H9 (cell line): Measurements from ENCODE around the gene MXD3. TPM values are rescaled to one million over a fixed set of nuclear protein-coding genes. Genes with fewer than 3 reads are reported as not detected.
"Not testable (repeated sequence)": the region's sequence is repeated elsewhere in the genome, so short reads cannot be mapped to it uniquely, and the experiment has no call there.

Experiments used
- DNase-seq: peaks from one replicate; pipeline ENCODE4 v3.0.0-alpha.2; 2017
- H2AFZ ChIP-seq: one replicate; pipeline ENCODE4 v1.6.1; 2013; ENCODE audit warnings: mild to moderate bottlenecking, low read length, control low read depth, moderate library complexity
- H2AK5ac ChIP-seq: 2 replicates; pipeline ENCODE4 v1.6.1; 2013; ENCODE audit warnings: low read length, control low read depth, mixed read lengths; ENCODE audit not compliant: insufficient read length
- H2BK120ac ChIP-seq: one replicate; pipeline ENCODE4 v1.6.1; 2013; ENCODE audit warnings: low read depth, mild to moderate bottlenecking, low read length, control low read depth, inconsistent platforms; ENCODE audit not compliant: poor library complexity, severe bottlenecking
- H2BK12ac ChIP-seq: 2 replicates; pipeline ENCODE4 v1.6.1; 2013; ENCODE audit warnings: low read length, control low read depth, mixed read lengths, low read depth; ENCODE audit not compliant: insufficient read length
- H2BK15ac ChIP-seq: 2 replicates; pipeline ENCODE4 v1.6.1; 2013; ENCODE audit warnings: low read depth, low read length, control low read depth
- H2BK20ac ChIP-seq: one replicate; pipeline ENCODE4 v1.6.1; 2013; ENCODE audit warnings: low read depth, mild to moderate bottlenecking, low read length, control low read depth, inconsistent platforms; ENCODE audit not compliant: poor library complexity, severe bottlenecking
- H2BK5ac ChIP-seq: 2 replicates; pipeline ENCODE4 v1.6.1; 2013; ENCODE audit warnings: low read length, control low read depth, mixed read lengths; ENCODE audit not compliant: insufficient read length
- H3K14ac ChIP-seq: 2 replicates; pipeline ENCODE4 v1.6.1; 2013; ENCODE audit warnings: low read length, control low read depth; ENCODE audit not compliant: insufficient read depth
- H3K18ac ChIP-seq: 2 replicates; pipeline ENCODE4 v1.6.1; 2013; ENCODE audit warnings: low read depth, mild to moderate bottlenecking, mixed read lengths, low read length, control low read depth; ENCODE audit not compliant: insufficient read length
- H3K23ac ChIP-seq: 2 replicates; pipeline ENCODE4 v1.6.1; 2013; ENCODE audit warnings: low read length, control low read depth, mixed read lengths, low read depth; ENCODE audit not compliant: insufficient read length
- H3K23me2 ChIP-seq: 2 replicates; pipeline ENCODE4 v1.6.1; 2013; ENCODE audit warnings: low read depth, mild to moderate bottlenecking, mixed read lengths, low read length, control low read depth; ENCODE audit not compliant: insufficient read length, poor library complexity, severe bottlenecking
- H3K27ac ChIP-seq: 2 replicates; pipeline ENCODE4 v1.5.1; 2013; ENCODE audit warnings: low read length, control low read depth, mixed read lengths, low read depth; ENCODE audit not compliant: insufficient read length
- H3K27me3 ChIP-seq: 2 replicates; pipeline ENCODE4 v1.6.1; 2013; ENCODE audit warnings: low read length, control low read depth, inconsistent platforms; ENCODE audit not compliant: insufficient read depth
- H3K4ac ChIP-seq: 2 replicates; pipeline ENCODE4 v1.6.1; 2013; ENCODE audit warnings: low read depth, mild to moderate bottlenecking, control low read depth, inconsistent platforms, low read length, moderate library complexity
- H3K4me1 ChIP-seq: 2 replicates; pipeline ENCODE4 v1.6.1; 2013; ENCODE audit warnings: low read length, control low read depth, inconsistent platforms; ENCODE audit not compliant: insufficient read depth
- H3K4me2 ChIP-seq: 2 replicates; pipeline ENCODE4 v1.6.1; 2013; ENCODE audit warnings: low read length, control low read depth, mixed read lengths; ENCODE audit not compliant: insufficient read length, insufficient read depth
- H3K56ac ChIP-seq: 2 replicates; pipeline ENCODE4 v1.6.1; 2013; ENCODE audit warnings: low read depth, mild to moderate bottlenecking, mixed read lengths, low read length, control low read depth; ENCODE audit not compliant: insufficient read length
- H3K79me1 ChIP-seq: 2 replicates; pipeline ENCODE4 v1.6.1; 2013; ENCODE audit warnings: low read depth, mild to moderate bottlenecking, moderate library complexity, low read length, control low read depth, inconsistent platforms; ENCODE audit not compliant: insufficient read depth, poor library complexity, severe bottlenecking
- H3K79me2 ChIP-seq: 2 replicates; pipeline ENCODE4 v1.6.1; 2013; ENCODE audit warnings: low read length, control low read depth, inconsistent platforms; ENCODE audit not compliant: insufficient read depth
- H3K9ac ChIP-seq: 2 replicates; pipeline ENCODE4 v1.6.1; 2013; ENCODE audit warnings: low read length, control low read depth, mixed read lengths; ENCODE audit not compliant: insufficient read length; ENCODE audit errors: extremely low read depth
- H3K9me3 ChIP-seq: one replicate; pipeline ENCODE4 v1.6.1; 2013; ENCODE audit warnings: low read depth, low read length, inconsistent platforms; ENCODE audit not compliant: control insufficient read depth
- H3T11ph ChIP-seq: one replicate; pipeline ENCODE4 v1.6.1; 2013; ENCODE audit warnings: mild to moderate bottlenecking, low read length, control low read depth, inconsistent platforms
- H4K20me1 ChIP-seq: one replicate; pipeline ENCODE4 v1.6.1; 2013; ENCODE audit not compliant: control insufficient read depth, insufficient read length, insufficient read depth
- H4K5ac ChIP-seq: 2 replicates; pipeline ENCODE4 v1.6.1; 2013; ENCODE audit warnings: low read depth, mild to moderate bottlenecking, mixed read lengths, low read length, control low read depth; ENCODE audit not compliant: insufficient read length
- H4K8ac ChIP-seq: replicated peaks from 2 replicates; pipeline ENCODE4 v1.6.1; 2013; ENCODE audit warnings: low read length, control low read depth, mixed read lengths, low read depth; ENCODE audit not compliant: insufficient read length
- H4K91ac ChIP-seq: 2 replicates; pipeline ENCODE4 v1.6.1; 2013; ENCODE audit warnings: low read depth, mild to moderate bottlenecking, moderate library complexity, mixed read lengths, low read length, control low read depth; ENCODE audit not compliant: insufficient read length
- H3K27ac Mint-ChIP-seq, 3 experiments: 2 replicates in 2 of 3; 3 replicates in 1 of 3; pipeline ENCODE4 v1.8.0; 2020 to 2021; ENCODE audit warnings: mixed read lengths in 3 of 3, mild to moderate bottlenecking in 1 of 3, moderate library complexity in 1 of 3
- H3K27me3 Mint-ChIP-seq: 2 replicates; pipeline ENCODE4 v1.8.0; 2021; ENCODE audit warnings: low read depth, mild to moderate bottlenecking, moderate library complexity, mixed read lengths
- H3K36me3 Mint-ChIP-seq, 3 experiments: 2 replicates in 2 of 3; 3 replicates in 1 of 3; pipeline ENCODE4 v1.8.0; 2020 to 2021; ENCODE audit warnings: low read depth in 3 of 3, mixed read lengths in 3 of 3; ENCODE audit not compliant: insufficient read depth in 1 of 3
- H3K4me1 Mint-ChIP-seq, 2 experiments: 2 replicates each; pipeline ENCODE4 v1.8.0; 2020; ENCODE audit warnings: mixed read lengths in 2 of 2
- H3K4me3 Mint-ChIP-seq, 2 experiments: 2 replicates in 1 of 2; 3 replicates in 1 of 2; pipeline ENCODE4 v1.8.0; 2020 to 2021; ENCODE audit warnings: mild to moderate bottlenecking in 2 of 2, mixed read lengths in 2 of 2, moderate library complexity in 1 of 2
- H3K9me3 Mint-ChIP-seq, 2 experiments: 2 replicates in 1 of 2; 3 replicates in 1 of 2; pipeline ENCODE4 v1.8.0; 2020; ENCODE audit warnings: mild to moderate bottlenecking in 2 of 2, mixed read lengths in 2 of 2, moderate library complexity in 1 of 2
- CTCF ChIP-seq: fragments of 200-600 bp; sonication (generic); conservative IDR thresholded peaks from 3 replicates; pipeline ENCODE4 v1.8.0; 2021; ENCODE audit warnings: antibody characterized with exemption, mild to moderate bottlenecking
- WGBS: extraction: QIAGEN DNeasy Blood & Tissue Kit; methylation state at CpG from one replicate; pipeline ENCODE4 v1.1.7; 2013; ENCODE audit warnings: missing lambda C conversion rate, low lambda C conversion rate, mixed read lengths; ENCODE audit not compliant: insufficient read length; ENCODE audit errors: extremely low coverage; 5-methylcytosine and 5-hydroxymethylcytosine counted together
- total RNA-seq: library from RNA; stranded (reverse); gene quantifications from 2 replicates; pipeline ENCODE4 v1.2.1, GENCODE V29; 2021

Gene MXD3
- total RNA-seq, 1 experiment from 2014 or later, result 9.8 TPM

- no peak overlapping the region for H4K5ac ChIP-seq
- no peaks in the 10 kb centered on the region for H3K27me3 ChIP-seq
- peaks cover 10 to 37% (median 35%) of the 10 kb centered on the region in 3 experiments; a peak in 6 of 7 replicates for H3K36me3 Mint-ChIP-seq
- H3K27ac ChIP-seq, result no peak overlapping the region
- no peak overlapping the region for H2AFZ ChIP-seq
- no peak overlapping the region for H3K4me2 ChIP-seq
- H2BK15ac ChIP-seq, result no peak overlapping the region
- no peak overlapping the region for H4K91ac ChIP-seq
- no peaks in the 10 kb centered on the region for H4K20me1 ChIP-seq
- H2BK120ac ChIP-seq, result no peak overlapping the region
- no peak overlapping the region for H3K18ac ChIP-seq
- TF ChIP-seq CTCF, result no peak
- H3K4ac ChIP-seq, result no peak overlapping the region
- H3K79me2 ChIP-seq, result peaks cover 7% of the 10 kb centered on the region; the same call in 1 of the 2 replicates
- H3K27me3 Mint-ChIP-seq, result no peaks in the 10 kb centered on the region; the same call in 1 of the 2 replicates
- H3T11ph ChIP-seq, result no peak overlapping the region
- H4K8ac ChIP-seq, result no peak overlapping the region
- H3K23me2 ChIP-seq, result no peaks in the 10 kb centered on the region
- H3K9me3 ChIP-seq, result no peaks in the 10 kb centered on the region
- H2AK5ac ChIP-seq, result no peak overlapping the region
- WGBS, result no CpG with 5 or more reads among the region's 6 CpGs
- no peaks in the 10 kb centered on the region for H3K9me3 Mint-ChIP-seq
- no peak overlapping the region for H2BK12ac ChIP-seq
- peaks cover 0 to 11% of the 10 kb centered on the region in 2 experiments; a peak in 2 of 4 replicates for H3K4me1 Mint-ChIP-seq
- no peak overlapping the region for H3K9ac ChIP-seq
- no peak overlapping the region for H2BK5ac ChIP-seq
- no peak overlapping the region for H2BK20ac ChIP-seq
- no peak overlapping the region for H3K56ac ChIP-seq
- H3K4me3 Mint-ChIP-seq, result no peak overlapping the region
- no peak for DNase-seq
- peaks cover 6% of the 10 kb centered on the region; the same call in 1 of the 2 replicates for H3K4me1 ChIP-seq
- no peaks in the 10 kb centered on the region for H3K79me1 ChIP-seq
- no peak overlapping the region for H3K14ac ChIP-seq
- H3K27ac Mint-ChIP-seq, result no peak overlapping the region
- H3K23ac ChIP-seq, result no peak overlapping the region
Measured at GRCh38 chr5:177343777-177344176, 32.1 kb upstream of the MXD3 start.

GRCh38 chr5:177343000-177343399 lies 31.3 kb upstream of the MXD3 start:
- H2BK20ac ChIP-seq, H2AK5ac ChIP-seq, H2BK12ac ChIP-seq, H3T11ph ChIP-seq, H3K27ac ChIP-seq, H3K27me3 Mint-ChIP-seq, H2BK15ac ChIP-seq, H3K4ac ChIP-seq, H3K79me1 ChIP-seq, H4K20me1 ChIP-seq, H3K9ac ChIP-seq, H3K4me3 Mint-ChIP-seq, H2AFZ ChIP-seq, H3K23ac ChIP-seq, H3K14ac ChIP-seq, H3K4me2 ChIP-seq, DNase-seq, H3K9me3 Mint-ChIP-seq, H3K27me3 ChIP-seq, H2BK5ac ChIP-seq, H3K18ac ChIP-seq, H4K8ac ChIP-seq, H4K91ac ChIP-seq, H3K79me2 ChIP-seq, H3K56ac ChIP-seq, H3K23me2 ChIP-seq, H4K5ac ChIP-seq, H2BK120ac ChIP-seq, H3K27ac Mint-ChIP-seq, H3K9me3 ChIP-seq, H3K4me1 ChIP-seq: not testable (repeated sequence)
- Mint-ChIP-seq H3K36me3 (peaks cover 10 to 41% (median 35%) of the 10 kb centered on the region in 3 experiments; a peak in 6 of 7 replicates), H3K4me1 (peaks cover 0 to 11% of the 10 kb centered on the region in 2 experiments; a peak in 2 of 4 replicates)
- no CpG with 5 or more reads among the region's 14 CpGs for WGBS
